Panc1 (cell line): ENCODE results near the gene CAPN9.

Experiments used
- CTCF ChIP-seq: fragments of 450-650 bp; IDR thresholded peaks from 2 replicates; pipeline ENCODE4 v1.5.1; 2017; ENCODE audit warnings: mild to moderate bottlenecking
- POLR2AphosphoS5 ChIP-seq: IDR thresholded peaks from 2 replicates; pipeline ENCODE4 v1.6.1; 2012; ENCODE audit warnings: mild to moderate bottlenecking, low read depth, low read length, moderate library complexity
- REST ChIP-seq, 2 experiments: IDR thresholded peaks; 2 replicates each; pipeline ENCODE4 v1.6.1; 2011 to 2012; ENCODE audit warnings: low read depth in 2 of 2, control low read depth in 1 of 2, low read length in 1 of 2, mild to moderate bottlenecking in 1 of 2, moderate library complexity in 1 of 2; ENCODE audit not compliant: insufficient read depth in 1 of 2
- SIN3A ChIP-seq: IDR thresholded peaks from 2 replicates; pipeline ENCODE4 v1.6.1; 2012; ENCODE audit warnings: low read depth, mild to moderate bottlenecking, low read length, moderate library complexity, borderline replicate concordance; ENCODE audit not compliant: insufficient read depth
- TCF7L2 ChIP-seq: IDR thresholded peaks from 2 replicates; pipeline ENCODE4 v1.6.1; 2011; ENCODE audit warnings: mild to moderate bottlenecking, low read depth, low read length, inconsistent platforms

DNA sequence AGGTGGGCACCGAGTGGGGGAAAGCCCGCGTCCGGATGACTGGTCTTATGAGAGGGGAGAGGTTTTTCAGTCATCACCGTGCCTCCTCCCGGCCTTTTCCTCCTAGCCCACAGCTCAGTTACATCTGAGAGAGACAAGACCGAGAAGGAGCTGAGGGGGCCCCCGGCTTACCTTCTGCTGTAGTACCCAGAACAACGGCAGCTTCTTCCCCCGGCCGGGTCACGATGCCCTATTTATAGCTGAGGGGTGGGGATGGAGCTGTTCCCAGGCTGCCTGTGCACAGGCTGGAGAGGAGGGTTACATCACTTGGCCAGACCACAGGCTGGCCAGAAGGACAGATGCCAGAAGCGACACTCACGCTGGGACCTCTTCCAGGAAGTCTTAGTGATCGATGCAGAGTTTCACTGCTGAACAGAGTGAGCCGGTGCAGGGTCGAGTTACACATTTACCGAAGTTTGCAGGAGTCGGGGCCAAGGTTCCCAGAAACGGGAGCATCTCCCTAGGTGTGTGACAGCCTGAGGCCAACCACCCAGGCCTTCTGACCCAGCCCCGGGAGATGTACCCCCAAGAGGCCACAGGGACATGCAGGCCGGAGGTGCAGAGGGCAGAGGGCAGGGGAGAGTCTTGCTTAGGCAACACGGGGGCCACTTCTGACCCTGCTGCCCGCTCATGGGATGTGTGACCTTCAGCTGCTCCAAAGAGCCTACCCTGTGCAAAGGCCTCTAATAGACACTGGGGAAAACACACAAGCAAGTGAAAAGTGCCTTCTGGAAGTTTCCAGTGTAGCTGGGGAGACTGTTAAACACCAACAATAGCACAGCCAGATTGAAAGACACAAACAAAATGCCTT lies 33.0 kb upstream of the CAPN9 start, which contains the start of gene AGT:
- no peak for TF ChIP-seq CTCF
- TF ChIP-seq POLR2AphosphoS5 = no peak
- TF ChIP-seq SIN3A = no peak
- TF ChIP-seq REST (IDR thresholded peaks at IDR 0.05; ENCODE audit: insufficient read depth in 1 of 2, low read depth in 2 of 2, low read length in 1 of 2) = no peak
- no peak for TF ChIP-seq TCF7L2
